SK-N-SH treated with all-trans-retinoic acid at 6 μM for 48 hours (cell line): ENCODE results near the gene CDK7.

Source experiments
- ARNTL ChIP-seq: fragments of 450-650 bp; formaldehyde crosslinking; IDR thresholded peaks from 2 replicates; pipeline ENCODE4 v1.5.0; 2020; ENCODE audit warnings: low read depth, mild to moderate bottlenecking, moderate library complexity, borderline replicate concordance
- BACH2 ChIP-seq: fragments of 250-450 bp; sonication (Bioruptor Pico); IDR thresholded peaks from 2 replicates; pipeline ENCODE4 v1.9.0; 2021; ENCODE audit warnings: mild to moderate bottlenecking, borderline replicate concordance
- ISL1 ChIP-seq: fragments of 250-450 bp; sonication (Bioruptor Pico); IDR thresholded peaks from 2 replicates; pipeline ENCODE4 v2.1.2; 2022; ENCODE audit warnings: mild to moderate bottlenecking, moderate library complexity
- ZFP3 ChIP-seq: fragments of 250-450 bp; sonication (Bioruptor Pico); IDR thresholded peaks from 2 replicates; pipeline ENCODE4 v1.5.0; 2020; ENCODE audit warnings: mild to moderate bottlenecking, moderate library complexity
- ZFP30 ChIP-seq: fragments of 450-650 bp; formaldehyde crosslinking; IDR thresholded peaks from 2 replicates; pipeline ENCODE4 v1.5.0; 2022; ENCODE audit warnings: mild to moderate bottlenecking, moderate library complexity
- ZNF565 ChIP-seq: fragments of 450-650 bp; formaldehyde crosslinking; conservative IDR thresholded peaks from 2 replicates; pipeline ENCODE4 v1.5.0; 2020; ENCODE audit warnings: low read depth, mild to moderate bottlenecking, moderate library complexity
- TF ChIP-seq, protein P1 (sequence below): fragments of 250-450 bp; sonication (Bioruptor Pico); IDR thresholded peaks from 2 replicates; pipeline ENCODE4 v1.8.0; 2021; ENCODE audit warnings: low read depth, mild to moderate bottlenecking, moderate library complexity, borderline replicate concordance
- TF ChIP-seq, protein P2 (sequence below): fragments of 250-450 bp; sonication (Bioruptor Pico); IDR thresholded peaks from 2 replicates; pipeline ENCODE4 v1.5.1; 2020; ENCODE audit warnings: low read depth, mild to moderate bottlenecking, moderate library complexity

DNA sequence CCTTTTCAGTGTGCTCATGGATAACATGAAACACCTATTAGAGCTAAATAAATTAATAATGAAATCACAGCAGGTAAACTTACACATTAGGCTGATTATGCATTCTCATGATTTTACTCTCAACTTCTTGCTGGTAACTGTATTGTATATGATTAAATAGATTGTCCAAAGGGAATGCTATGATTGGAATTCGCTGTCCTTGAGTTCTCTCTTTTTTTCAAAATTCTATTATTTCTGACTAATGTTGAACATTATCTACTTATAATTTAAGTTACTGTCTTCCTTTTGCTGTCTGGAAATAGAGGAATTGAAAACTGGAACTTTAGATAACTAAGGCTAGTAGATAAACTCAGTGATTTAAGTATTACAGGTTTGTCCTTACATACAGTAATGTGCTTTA is 32.2 kb upstream of the CDK7 start:
- no peak for TF ChIP-seq ARNTL (CRISPR knock-in tag)
- TF ChIP-seq ZFP30 (CRISPR knock-in tag), result no peak
- TF ChIP-seq, protein P1, sequence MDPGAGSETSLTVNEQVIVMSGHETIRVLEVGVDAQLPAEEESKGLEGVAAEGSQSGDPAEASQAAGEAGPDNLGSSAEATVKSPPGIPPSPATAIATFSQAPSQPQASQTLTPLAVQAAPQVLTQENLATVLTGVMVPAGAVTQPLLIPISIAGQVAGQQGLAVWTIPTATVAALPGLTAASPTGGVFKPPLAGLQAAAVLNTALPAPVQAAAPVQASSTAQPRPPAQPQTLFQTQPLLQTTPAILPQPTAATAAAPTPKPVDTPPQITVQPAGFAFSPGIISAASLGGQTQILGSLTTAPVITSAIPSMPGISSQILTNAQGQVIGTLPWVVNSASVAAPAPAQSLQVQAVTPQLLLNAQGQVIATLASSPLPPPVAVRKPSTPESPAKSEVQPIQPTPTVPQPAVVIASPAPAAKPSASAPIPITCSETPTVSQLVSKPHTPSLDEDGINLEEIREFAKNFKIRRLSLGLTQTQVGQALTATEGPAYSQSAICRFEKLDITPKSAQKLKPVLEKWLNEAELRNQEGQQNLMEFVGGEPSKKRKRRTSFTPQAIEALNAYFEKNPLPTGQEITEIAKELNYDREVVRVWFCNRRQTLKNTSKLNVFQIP (CRISPR knock-in tag), result no peak
- TF ChIP-seq ZNF565 (CRISPR knock-in tag), result no peak
- TF ChIP-seq ZFP3, result no peak
- peak; percentile 76 for TF ChIP-seq ISL1 (CRISPR knock-in tag)
- TF ChIP-seq BACH2 (CRISPR knock-in tag), result no peak
- TF ChIP-seq, protein P2, sequence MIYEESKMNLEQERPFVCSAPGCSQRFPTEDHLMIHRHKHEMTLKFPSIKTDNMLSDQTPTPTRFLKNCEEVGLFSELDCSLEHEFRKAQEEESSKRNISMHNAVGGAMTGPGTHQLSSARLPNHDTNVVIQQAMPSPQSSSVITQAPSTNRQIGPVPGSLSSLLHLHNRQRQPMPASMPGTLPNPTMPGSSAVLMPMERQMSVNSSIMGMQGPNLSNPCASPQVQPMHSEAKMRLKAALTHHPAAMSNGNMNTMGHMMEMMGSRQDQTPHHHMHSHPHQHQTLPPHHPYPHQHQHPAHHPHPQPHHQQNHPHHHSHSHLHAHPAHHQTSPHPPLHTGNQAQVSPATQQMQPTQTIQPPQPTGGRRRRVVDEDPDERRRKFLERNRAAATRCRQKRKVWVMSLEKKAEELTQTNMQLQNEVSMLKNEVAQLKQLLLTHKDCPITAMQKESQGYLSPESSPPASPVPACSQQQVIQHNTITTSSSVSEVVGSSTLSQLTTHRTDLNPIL (CRISPR knock-in tag), result no peak
